SK-N-MC (cell line): ENCODE results near the gene SEMA5A.

Source experiments
- EZH2 ChIP-seq: fragments of 200-600 bp; sonication (generic); IDR thresholded peaks from one replicate; pipeline ENCODE4 v1.6.1; 2017; ENCODE audit warnings: antibody characterized with exemption
- FOXP2 ChIP-seq: optimal IDR thresholded peaks from 2 replicates; pipeline ENCODE3; 2011; ENCODE audit warnings: mild to moderate bottlenecking, moderate library complexity; ENCODE audit not compliant: insufficient read depth; ENCODE audit errors: extremely low read length, control extremely low read depth
- POLR2AphosphoS5 ChIP-seq: IDR thresholded peaks from 2 replicates; pipeline ENCODE4 v1.6.1; 2012; ENCODE audit warnings: mild to moderate bottlenecking, low read depth, low read length, borderline replicate concordance

GRCh38 chr5:9534881-9535517, 10.9 kb downstream of the SEMA5A start:
- TF ChIP-seq EZH2 = no peak
- TF ChIP-seq POLR2AphosphoS5 = no peak
- TF ChIP-seq FOXP2 = no peak
